Measurements from ENCODE around the gene FSIP1.

DNA sequence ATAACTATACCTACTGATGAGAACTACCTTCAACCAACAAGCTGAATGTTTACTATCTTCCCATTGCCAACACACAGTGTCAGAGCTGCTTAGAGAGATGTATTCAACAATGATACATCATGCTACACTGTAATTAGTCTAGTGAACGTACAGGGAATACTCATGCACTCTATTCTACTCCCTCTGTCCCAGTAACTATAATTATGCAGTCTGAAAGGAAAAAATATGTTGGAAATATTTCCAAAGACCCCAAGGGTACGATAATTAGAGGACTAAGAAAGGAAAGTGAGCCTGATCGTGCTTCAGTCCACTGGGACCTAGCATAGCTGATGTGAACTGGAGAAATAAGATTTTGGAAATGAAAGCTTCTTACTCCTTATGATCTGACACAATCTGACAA is 36.9 kb upstream of the FSIP1 start:
- TF ChIP-seq, protein P1, sequence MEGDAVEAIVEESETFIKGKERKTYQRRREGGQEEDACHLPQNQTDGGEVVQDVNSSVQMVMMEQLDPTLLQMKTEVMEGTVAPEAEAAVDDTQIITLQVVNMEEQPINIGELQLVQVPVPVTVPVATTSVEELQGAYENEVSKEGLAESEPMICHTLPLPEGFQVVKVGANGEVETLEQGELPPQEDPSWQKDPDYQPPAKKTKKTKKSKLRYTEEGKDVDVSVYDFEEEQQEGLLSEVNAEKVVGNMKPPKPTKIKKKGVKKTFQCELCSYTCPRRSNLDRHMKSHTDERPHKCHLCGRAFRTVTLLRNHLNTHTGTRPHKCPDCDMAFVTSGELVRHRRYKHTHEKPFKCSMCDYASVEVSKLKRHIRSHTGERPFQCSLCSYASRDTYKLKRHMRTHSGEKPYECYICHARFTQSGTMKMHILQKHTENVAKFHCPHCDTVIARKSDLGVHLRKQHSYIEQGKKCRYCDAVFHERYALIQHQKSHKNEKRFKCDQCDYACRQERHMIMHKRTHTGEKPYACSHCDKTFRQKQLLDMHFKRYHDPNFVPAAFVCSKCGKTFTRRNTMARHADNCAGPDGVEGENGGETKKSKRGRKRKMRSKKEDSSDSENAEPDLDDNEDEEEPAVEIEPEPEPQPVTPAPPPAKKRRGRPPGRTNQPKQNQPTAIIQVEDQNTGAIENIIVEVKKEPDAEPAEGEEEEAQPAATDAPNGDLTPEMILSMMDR (IDR thresholded peaks at IDR 0.05): no peak
- no peak for TF ChIP-seq POLR2A (IDR thresholded peaks at IDR 0.05)
- TF ChIP-seq EP300 (IDR thresholded peaks at IDR 0.05; ENCODE audit: low read depth): no peak
- no peak for TF ChIP-seq POLR2AphosphoS5 (IDR thresholded peaks at IDR 0.05)
